ENCODE data around the gene MFAP2.

- no peak for TF ChIP-seq CTCF (IDR thresholded peaks at IDR 0.05)
- no peak for TF ChIP-seq POLR2AphosphoS5 (IDR thresholded peaks at IDR 0.05; ENCODE audit: low read depth, low read length)
- TF ChIP-seq REST (IDR thresholded peaks at IDR 0.05; ENCODE audit: insufficient read depth in 1 of 2, low read depth in 2 of 2, low read length in 1 of 2) = no peak
- TF ChIP-seq SIN3A (IDR thresholded peaks at IDR 0.05; ENCODE audit: borderline replicate concordance, insufficient read depth, low read depth, low read length) = no peak
- TF ChIP-seq TCF7L2 (IDR thresholded peaks at IDR 0.05; ENCODE audit: low read depth, low read length) = no peak
These were observed 21.9 kb downstream of the MFAP2 start for GRCh38 chr1:16958475-16958874.
